NCI-H774 (cell line): ENCODE data around the gene GUK1.

Experiments used
- DNase-seq: peaks from one replicate; lab custom pipeline; 2025; lab: John Stamatoyannopoulos, UW

GUK1 gene, protein sequence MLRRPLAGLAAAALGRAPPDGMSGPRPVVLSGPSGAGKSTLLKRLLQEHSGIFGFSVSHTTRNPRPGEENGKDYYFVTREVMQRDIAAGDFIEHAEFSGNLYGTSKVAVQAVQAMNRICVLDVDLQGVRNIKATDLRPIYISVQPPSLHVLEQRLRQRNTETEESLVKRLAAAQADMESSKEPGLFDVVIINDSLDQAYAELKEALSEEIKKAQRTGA

DNA sequence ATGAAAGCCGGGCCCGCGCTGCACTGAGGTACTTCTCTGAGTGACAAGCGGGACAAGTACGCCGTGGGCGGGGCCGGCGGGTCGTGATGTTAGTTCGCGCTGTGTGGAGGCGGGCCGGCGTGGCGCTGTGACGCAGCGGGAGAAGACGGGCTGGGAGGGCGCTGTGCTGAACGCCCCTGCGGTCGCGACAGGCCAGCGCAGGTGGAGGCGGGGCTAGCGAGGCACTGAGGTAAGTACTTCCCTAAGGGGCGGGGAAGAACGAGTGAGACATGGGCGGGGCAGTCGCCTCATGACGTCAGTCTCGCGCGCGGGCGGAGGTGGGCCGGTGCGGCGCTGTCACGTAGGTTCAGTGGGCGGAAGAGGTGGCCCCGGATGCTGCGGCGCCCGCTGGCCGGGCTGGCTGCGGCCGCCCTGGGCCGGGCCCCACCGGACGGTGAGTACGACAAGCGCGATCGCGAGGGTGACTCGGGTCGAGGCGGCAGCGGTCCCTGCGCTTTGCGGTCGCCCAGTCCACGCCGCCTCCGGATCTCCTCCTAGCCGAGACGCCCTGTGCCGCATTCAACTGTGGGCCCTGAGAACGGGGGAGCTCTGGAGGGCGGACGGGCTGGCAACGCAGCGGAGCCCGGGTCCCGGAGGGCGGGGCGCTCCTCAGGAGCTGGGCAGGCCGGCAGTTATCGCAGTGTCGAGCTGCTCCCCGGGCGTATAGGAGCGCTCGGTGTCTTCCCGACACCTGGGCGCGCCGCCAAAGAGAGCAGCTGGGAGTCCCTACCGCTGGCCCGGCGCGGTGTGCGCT lies at the start of gene GUK1:
Gene GUK1 (plus strand): TSS at position 349 of the 793 bp plus-strand sequence. CDS start 24 bp downstream, at position 373.
- DNase-seq, result peak; percentile 99

- no peak for DNase-seq
Observed at GRCh38 chr1:228090613-228091081, 49.4 kb upstream of the GUK1 start.

GRCh38 chr1:228091084-228091483 lies 49.0 kb upstream of the GUK1 start:
- DNase-seq, result no peak

DNA sequence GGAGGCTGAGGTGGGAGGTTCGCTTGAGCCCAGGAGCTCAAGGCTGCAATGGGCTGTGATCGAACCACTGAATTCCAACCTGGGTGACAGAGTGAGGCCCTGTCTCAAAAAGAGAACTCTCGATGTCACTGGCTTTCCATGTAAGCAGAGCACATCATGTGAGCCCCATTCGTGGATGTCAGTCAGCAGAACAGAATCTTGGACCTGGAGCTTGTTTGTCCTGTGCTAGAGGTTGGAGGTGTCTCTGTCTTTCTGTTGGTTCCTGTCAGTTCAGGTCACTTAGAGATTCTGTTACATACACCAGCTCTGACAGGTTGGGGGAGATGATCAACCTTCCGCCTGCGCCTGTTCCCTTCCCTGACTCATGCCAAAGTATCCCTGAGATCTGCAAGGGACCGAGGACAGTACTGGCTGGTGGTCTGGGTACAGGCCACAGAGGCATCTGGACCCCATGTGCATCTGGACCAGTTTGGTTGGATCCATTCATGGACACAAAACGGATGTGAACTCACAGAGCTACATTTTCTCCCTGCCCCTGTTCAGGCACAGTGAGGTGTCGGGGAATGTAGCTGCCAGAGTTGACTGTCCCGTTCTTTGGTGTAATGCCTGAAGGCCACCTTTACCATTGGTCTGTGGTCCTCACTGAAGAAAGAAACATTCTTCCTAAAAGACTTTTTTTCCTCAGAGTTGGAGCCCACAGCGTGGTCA lies 47.6 kb upstream of the GUK1 start:
- DNase-seq, result no peak

DNA sequence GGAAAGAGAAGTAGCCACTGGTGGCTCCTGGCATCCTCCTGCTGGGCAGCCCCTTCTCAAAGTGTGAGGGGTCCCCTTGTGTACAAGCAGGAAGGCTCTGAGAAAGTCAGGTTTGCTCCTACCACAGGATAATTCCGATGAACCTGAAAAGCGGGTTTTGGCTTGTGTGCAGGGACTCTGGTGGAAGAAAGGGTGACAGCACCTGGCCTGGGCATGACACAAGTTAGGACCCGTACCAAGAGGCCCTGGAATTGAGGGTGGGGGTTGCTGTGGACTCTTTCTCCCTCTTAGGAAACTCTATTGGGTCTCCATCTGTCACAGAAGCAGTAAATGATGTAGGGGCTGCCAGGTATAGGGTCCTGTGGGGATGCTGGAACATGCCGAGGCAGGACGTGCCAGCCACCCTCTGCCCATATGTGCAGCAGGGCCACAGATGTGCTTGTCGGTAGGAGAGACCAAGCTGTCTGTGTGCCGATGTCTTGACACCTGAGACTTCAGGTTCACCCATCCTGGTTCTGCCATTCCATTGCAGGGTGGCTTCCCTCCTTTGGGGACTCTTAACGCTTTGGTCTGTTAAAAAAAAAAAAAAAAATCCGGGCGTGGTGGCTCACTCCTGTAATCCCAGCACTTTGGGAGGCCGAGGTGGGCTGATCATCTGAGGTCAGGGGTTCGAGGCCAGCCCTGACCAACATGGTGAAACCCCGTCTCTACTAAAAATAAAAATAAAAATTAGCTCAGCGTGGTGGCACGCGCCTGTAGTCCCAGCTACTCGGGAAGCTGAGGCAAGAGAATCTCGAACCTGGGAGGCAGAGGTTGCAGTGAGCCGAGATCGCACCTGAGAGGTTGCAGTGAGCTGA lies 46.8 kb upstream of the GUK1 start:
- DNase-seq, result no peak

DNA sequence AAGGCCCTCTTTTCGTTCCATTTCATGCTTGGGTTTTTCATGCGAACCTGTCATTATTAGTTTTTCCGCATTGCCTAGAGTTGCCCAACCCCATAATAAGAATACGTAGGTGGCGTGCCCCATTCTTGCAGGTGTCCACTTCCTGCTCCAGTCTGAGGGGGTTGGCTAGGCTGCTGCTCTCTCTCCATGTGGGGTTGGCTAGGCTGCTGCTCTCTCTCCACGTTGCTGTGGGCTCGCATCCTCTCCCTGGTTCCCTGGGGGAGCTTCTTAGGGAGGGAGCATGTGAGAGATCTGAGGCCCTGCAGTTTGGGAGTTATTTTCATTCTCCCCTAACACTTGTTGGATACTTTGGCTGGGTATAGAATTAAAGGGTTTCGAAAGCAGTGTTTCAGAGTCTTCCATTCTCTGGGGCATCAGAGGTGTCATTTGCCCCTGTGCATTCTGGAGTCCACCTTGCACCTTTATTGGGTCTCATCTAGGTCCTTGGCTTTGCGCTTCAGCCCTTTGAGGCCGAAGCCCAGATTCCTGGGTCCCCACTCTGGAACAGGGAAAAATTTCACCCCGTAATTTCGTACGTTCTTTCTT lies 45.6 kb upstream of the GUK1 start:
- no peak for DNase-seq

DNA sequence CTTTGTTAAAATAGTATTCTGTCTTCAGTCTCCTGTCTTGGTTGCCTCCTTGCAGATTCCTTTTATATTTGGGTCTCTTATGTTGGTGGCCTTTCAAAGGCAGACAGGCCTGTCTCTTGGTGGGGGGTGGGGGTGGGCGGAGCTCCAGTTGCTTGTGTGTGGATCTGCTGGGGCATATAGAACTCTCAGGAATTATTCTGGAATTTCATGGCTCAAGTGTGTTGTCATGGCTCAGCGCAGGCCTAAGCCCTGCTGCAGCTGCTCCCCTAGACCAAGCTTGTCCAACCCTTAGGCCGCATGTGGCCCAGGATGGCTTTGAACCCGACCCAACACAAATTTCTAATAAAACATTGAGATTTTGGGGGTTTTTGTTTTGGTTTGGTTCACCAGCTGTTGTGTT lies 44.9 kb upstream of the GUK1 start:
- DNase-seq, result no peak

GRCh38 chr1:228095938-228096337 lies 44.1 kb upstream of the GUK1 start:
- DNase-seq, result no peak

- DNase-seq, result no peak
Observed at GRCh38 chr1:228096416-228097332, 43.4 kb upstream of the GUK1 start.

DNA sequence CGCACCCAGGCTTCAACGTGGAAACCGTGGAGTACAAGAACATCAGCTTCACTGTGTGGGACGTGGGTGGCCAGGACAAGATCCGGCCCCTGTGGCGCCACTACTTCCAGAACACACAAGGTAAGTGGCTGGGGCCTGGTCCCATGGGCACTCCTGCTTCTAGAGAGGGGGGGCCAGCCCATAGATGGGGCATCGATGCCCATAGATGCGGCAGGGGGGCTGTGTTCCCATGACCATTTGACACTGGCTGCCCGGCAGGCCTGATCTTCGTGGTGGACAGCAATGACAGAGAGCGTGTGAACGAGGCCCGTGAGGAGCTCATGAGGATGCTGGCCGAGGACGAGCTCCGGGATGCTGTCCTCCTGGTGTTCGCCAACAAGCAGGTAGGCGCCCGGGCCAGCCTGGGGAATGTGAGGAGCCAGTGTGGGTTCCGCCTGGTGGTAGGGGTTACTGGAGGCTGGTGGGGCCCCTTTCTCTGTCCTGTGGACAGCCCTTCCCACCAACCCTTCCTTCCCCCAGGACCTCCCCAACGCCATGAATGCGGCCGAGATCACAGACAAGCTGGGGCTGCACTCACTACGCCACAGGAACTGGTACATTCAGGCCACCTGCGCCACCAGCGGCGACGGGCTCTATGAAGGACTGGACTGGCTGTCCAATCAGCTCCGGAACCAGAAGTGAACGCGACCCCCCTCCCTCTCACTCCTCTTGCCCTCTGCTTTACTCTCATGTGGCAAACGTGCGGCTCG lies 42.6 kb upstream of the GUK1 start:
- DNase-seq, result no peak

- no peak for DNase-seq
Observed at GRCh38 chr1:228098323-228098931, 41.7 kb upstream of the GUK1 start.

- no peak for DNase-seq
Observed at GRCh38 chr1:228099331-228099732, 40.7 kb upstream of the GUK1 start.

DNA sequence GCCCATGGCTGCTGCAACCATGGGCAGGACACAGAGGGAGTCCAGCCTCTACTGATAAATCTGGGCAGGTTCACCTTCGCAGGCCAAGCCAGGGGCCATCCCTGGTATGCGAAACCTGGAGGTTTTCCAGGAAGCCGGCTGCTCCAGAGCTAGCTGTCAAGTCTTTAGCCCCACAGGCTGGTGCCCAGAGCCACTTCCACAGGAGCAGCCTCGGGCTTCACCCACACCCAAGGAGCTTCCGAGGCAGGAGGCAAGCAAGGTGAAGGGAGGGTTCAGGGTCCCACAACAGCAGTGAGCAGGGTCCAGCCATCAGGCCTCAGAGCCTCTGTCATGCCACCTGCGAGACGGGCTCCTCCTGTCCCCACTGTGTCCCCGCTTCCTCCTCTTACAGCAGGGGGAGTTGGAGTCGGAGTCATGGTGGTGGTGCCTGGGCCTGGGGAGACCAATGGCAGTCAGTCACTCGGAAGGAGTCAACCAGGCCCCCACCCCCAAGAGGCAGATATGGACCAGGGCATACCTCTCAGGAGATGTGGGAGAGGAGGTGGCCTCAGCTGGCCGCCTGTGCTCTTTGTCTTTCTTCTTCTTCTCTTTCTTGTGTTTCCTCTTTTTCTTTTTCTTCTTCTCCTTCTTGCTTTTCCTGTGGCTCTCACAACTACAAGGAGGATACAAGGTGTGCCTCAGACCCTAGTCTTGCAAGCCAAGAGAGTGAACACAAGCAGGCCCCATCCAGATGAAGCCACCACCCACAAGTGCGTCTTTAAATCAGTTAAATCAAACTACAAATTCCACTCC lies 39.1 kb upstream of the GUK1 start:
- no peak for DNase-seq

DNA sequence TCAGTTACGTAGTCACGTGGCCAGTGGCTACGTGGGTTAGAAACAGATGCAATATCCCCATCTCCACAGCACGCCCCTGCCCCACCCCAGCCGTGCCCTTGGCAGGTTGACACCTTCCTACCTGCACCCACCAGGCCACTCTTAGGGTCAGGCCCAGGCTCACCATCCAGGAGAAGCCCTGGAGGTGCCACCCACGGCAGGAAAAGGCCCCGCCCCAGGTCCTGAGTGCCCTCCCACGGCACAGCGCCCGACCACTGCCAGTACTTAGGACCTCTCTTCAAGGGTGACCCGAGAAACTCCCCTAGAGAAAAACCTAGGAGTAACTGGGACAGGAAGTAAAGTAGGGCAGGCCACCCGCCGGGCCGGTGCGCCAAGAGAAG lies 38.5 kb upstream of the GUK1 start:
- no peak for DNase-seq

DNA sequence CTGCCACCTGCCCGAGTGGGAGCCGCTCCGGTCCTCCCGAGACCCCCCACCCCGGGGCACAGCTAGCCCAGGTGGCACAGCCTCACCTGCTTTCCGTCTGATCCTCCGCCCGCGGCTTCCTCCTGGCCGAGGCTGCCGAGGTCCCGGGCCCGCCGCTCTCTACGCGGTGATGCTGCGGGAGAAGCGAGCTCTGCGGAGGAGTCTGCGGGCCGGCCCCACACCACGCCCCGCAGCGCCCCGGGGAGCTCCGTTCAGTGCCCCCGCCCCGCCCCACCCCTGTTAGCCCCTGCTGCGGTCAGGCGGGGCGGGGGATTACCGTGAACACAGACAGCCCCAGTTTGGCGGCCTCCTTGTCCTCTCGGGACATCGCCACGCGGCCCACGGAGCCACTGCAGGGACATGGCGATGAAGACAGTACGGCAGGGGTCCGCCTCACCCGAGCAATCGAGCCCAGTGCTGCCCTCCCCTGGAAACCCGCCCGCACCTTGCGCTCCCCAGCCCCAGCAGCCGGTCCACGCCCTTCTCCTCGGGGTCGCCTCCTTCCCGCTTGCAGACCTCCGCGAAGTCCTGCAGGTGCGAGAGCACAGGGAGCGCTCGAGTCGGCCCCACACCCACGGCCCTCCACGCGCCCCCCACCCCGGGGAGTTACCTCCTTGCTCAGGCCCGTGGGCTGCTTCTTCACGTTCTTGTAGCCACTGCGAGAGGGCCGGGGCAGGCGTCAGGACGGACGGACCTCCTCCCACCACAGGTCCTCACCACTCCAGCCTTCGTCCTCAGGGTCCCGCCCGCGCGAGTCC lies 37.9 kb upstream of the GUK1 start:
- DNase-seq, result no peak

- DNase-seq, result peak; percentile 96
Observed at GRCh38 chr1:228102791-228103620, 37.1 kb upstream of the GUK1 start, which contains the start of gene C1orf35. TSS of gene C1orf35 (minus strand) at chr1:228103325. CDS start at chr1:228103227, 98 bp downstream.
